T47D (cell line): ENCODE data around the gene MST1R.

Experiments used
- DNase-seq, 2 experiments: peaks; one replicate each; pipeline versions ENCODE4 v3.0.0 to v3.0.0-alpha.2; 2011 to 2012; ENCODE audit warnings: low read depth in 1 of 2, low spot score in 1 of 2
- JUND ChIP-seq: IDR thresholded peaks from 2 replicates; pipeline ENCODE4 v1.6.1; 2012; ENCODE audit warnings: low read depth
- in situ Hi-C: cut with HindIII; loops from 2 replicates; pipeline ENCODE4 v1.10.0; 2016; ENCODE audit warnings: low sequenced_read_pairs, low pct_unique_long_range_greater_than_20kb

MST1R gene

GRCh38 chr3:49882166-49882565 is 21.5 kb downstream of the MST1R start:
- no peak for TF ChIP-seq JUND
- in situ Hi-C loops = no loop called here
- no peak for DNase-seq

GRCh38 chr3:49880581-49881315 is 22.9 kb downstream of the MST1R start:
- DNase-seq = no peak
- no peak for TF ChIP-seq JUND
- in situ Hi-C loops = no loop called here

GRCh38 chr3:49879721-49880120 is 24.0 kb downstream of the MST1R start:
- no peak for DNase-seq
- in situ Hi-C loops = no loop called here
- TF ChIP-seq JUND = no peak

GRCh38 chr3:49878686-49879085 is 25.0 kb downstream of the MST1R start:
- no peak for DNase-seq

GRCh38 chr3:49877716-49878115 is 26.0 kb downstream of the MST1R start:
- no peak for TF ChIP-seq JUND
- no peak for DNase-seq
- in situ Hi-C loops = no loop called here

More at GRCh38 chr3:49878686-49879085, 25.0 kb downstream of the MST1R start:
- in situ Hi-C loops = no loop called here
- TF ChIP-seq JUND = no peak

- DNase-seq = no peak
- no peak for TF ChIP-seq JUND
- in situ Hi-C loops = no loop called here
Measured at GRCh38 chr3:49876567-49876966, 27.1 kb downstream of the MST1R start.

GRCh38 chr3:49873623-49874022 is 30.1 kb downstream of the MST1R start:
- no peak for DNase-seq
- in situ Hi-C loops = no loop called here
- no peak for TF ChIP-seq JUND

- TF ChIP-seq JUND = no peak
- DNase-seq = no peak
- in situ Hi-C loops = no loop called here
Measured at GRCh38 chr3:49872801-49873281, 30.8 kb downstream of the MST1R start.

GRCh38 chr3:49871531-49872153 is 32.0 kb downstream of the MST1R start:
- DNase-seq = no peak
- in situ Hi-C loops = no loop called here
- TF ChIP-seq JUND = no peak

GRCh38 chr3:49869525-49870126 is 34.0 kb downstream of the MST1R start, which contains the start of gene CAMKV:
Gene CAMKV (minus strand): TSS chr3:49869906. CDS start chr3:49862388, 7,518 bp downstream.
- in situ Hi-C loops = no loop called here
- no peak for DNase-seq
- no peak for TF ChIP-seq JUND

- no peak for DNase-seq
- no peak for TF ChIP-seq JUND
- in situ Hi-C loops = no loop called here
Measured at GRCh38 chr3:49868862-49869466, 34.7 kb downstream of the MST1R start.

- in situ Hi-C loops = no loop called here
- DNase-seq = peak; percentile 21 to 65
- TF ChIP-seq JUND = no peak
Measured at GRCh38 chr3:49867871-49868321, 35.8 kb downstream of the MST1R start.

- in situ Hi-C loops = no loop called here
- no peak for TF ChIP-seq JUND
- DNase-seq = no peak
Measured at GRCh38 chr3:49867400-49867799, 36.3 kb downstream of the MST1R start.
